GM21529 (cell line): ENCODE measurements around the gene CZIB.
A peak's percentile ranks its signal among the peaks of the same experiment; 100 is the strongest.
"Not testable (repeated sequence)": the region's sequence is repeated elsewhere in the genome, so short reads cannot be mapped to it uniquely, and the experiment has no call there.

ENCODE experiments used
- ATAC-seq: cut with Tn5 transposase; IDR thresholded peaks from one replicate; pipeline ENCODE4 v1.9.1; 2021; ENCODE audit not compliant: unreplicated experiment

Gene CZIB

GRCh38 chr1:53189061-53189460 is 31.4 kb downstream of the CZIB start:
- no peak for ATAC-seq

GRCh38 chr1:53188099-53188498 is 32.3 kb downstream of the CZIB start:
- ATAC-seq, result no peak

GRCh38 chr1:53187401-53187800 is 33.0 kb downstream of the CZIB start:
- no peak for ATAC-seq

- no peak for ATAC-seq
Measured at GRCh38 chr1:53186533-53186932, 33.9 kb downstream of the CZIB start.

- not testable (repeated sequence) for ATAC-seq
Measured at GRCh38 chr1:53185955-53186297, 34.5 kb downstream of the CZIB start.

- ATAC-seq, result no peak
Measured at GRCh38 chr1:53183095-53183990, 37.1 kb downstream of the CZIB start.

GRCh38 chr1:53182716-53183094 is 37.7 kb downstream of the CZIB start:
- ATAC-seq, result no peak

GRCh38 chr1:53182111-53182593 is 38.3 kb downstream of the CZIB start:
- ATAC-seq, result peak; percentile 71

GRCh38 chr1:53180951-53181350 is 39.5 kb downstream of the CZIB start:
- no peak for ATAC-seq

GRCh38 chr1:53180226-53180625 is 40.2 kb downstream of the CZIB start:
- no peak for ATAC-seq

GRCh38 chr1:53176452-53177208 is 43.8 kb downstream of the CZIB start:
- no peak for ATAC-seq

GRCh38 chr1:53174971-53175913 is 45.2 kb downstream of the CZIB start:
- no peak for ATAC-seq

- no peak for ATAC-seq
Measured at GRCh38 chr1:53172426-53173128, 47.9 kb downstream of the CZIB start.

GRCh38 chr1:53166912-53167311 is 53.5 kb downstream of the CZIB start:
- ATAC-seq, result no peak

- ATAC-seq, result no peak
Measured at GRCh38 chr1:53166366-53166765, 54.1 kb downstream of the CZIB start.

- no peak for ATAC-seq
Measured at GRCh38 chr1:53165408-53165961, 54.9 kb downstream of the CZIB start.
